ENCODE data around the gene PTPRF.

DNA sequence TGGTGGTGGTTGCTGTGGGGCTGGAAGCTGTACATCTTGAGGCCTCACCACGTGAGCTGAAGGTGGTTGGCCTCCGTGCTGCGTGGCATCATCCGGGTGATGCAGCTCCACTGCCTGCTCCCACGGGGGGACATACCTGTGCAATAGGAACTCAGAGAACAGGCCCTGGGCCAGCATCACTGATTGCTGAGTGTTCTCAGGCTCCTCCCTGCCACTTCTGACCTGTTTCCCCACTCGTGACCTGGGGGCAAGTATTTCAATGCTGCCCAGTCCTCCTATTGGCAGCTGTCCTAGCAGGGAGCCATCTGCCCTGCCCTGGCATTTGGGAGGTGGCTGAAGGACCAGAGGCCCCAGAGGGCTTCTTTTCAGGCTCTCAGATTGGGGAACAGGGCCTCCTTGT, 26.1 kb downstream of the PTPRF start:
- TF ChIP-seq, protein P1, sequence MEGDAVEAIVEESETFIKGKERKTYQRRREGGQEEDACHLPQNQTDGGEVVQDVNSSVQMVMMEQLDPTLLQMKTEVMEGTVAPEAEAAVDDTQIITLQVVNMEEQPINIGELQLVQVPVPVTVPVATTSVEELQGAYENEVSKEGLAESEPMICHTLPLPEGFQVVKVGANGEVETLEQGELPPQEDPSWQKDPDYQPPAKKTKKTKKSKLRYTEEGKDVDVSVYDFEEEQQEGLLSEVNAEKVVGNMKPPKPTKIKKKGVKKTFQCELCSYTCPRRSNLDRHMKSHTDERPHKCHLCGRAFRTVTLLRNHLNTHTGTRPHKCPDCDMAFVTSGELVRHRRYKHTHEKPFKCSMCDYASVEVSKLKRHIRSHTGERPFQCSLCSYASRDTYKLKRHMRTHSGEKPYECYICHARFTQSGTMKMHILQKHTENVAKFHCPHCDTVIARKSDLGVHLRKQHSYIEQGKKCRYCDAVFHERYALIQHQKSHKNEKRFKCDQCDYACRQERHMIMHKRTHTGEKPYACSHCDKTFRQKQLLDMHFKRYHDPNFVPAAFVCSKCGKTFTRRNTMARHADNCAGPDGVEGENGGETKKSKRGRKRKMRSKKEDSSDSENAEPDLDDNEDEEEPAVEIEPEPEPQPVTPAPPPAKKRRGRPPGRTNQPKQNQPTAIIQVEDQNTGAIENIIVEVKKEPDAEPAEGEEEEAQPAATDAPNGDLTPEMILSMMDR (IDR thresholded peaks at IDR 0.05): no peak
- TF ChIP-seq ZFX (IDR thresholded peaks at IDR 0.05; ENCODE audit: borderline replicate concordance): no peak

All from 22Rv1 (cell line).